Esophagus muscularis mucosa (tissue), 4 donors: ENCODE results near the gene LPAR3. TPM values are rescaled to one million over a fixed set of nuclear protein-coding genes. Genes with fewer than 3 reads are reported as not detected.
"Not testable (repeated sequence)": the region's sequence is repeated elsewhere in the genome, so short reads cannot be mapped to it uniquely, and the experiment has no call there.

Experiments
- DNase-seq: peaks from one replicate; pipeline ENCODE4 v3.0.0-alpha.2; 2017; ENCODE audit errors: extremely low spot score
- H3K27ac ChIP-seq, 4 donors: fragments of 200-600 bp; sonication (generic); replicated peaks in 1 of 4; 1 replicate in 3 of 4; 2 replicates in 1 of 4; pipeline ENCODE4 v1.5.1; 2016 to 2019; ENCODE audit warnings: mild to moderate bottlenecking in 1 of 4
- H3K27me3 ChIP-seq, 4 donors: fragments of 200-600 bp; sonication (generic); one replicate each; pipeline versions ENCODE4 v1.5.1 to v1.6.0; 2016 to 2019
- H3K36me3 ChIP-seq, 4 donors: fragments of 200-600 bp; sonication (generic); one replicate each; pipeline ENCODE4 v1.5.1; 2016 to 2019
- H3K4me1 ChIP-seq, 4 donors: fragments of 200-600 bp; sonication (generic); one replicate each; pipeline ENCODE4 v1.5.1; 2016 to 2019
- H3K4me3 ChIP-seq, 4 donors: fragments of 200-600 bp; sonication (generic); 1 replicate in 2 of 4; 2 replicates in 2 of 4; pipeline ENCODE4 v1.5.1; 2016 to 2019; ENCODE audit warnings: mild to moderate bottlenecking in 4 of 4, moderate library complexity in 1 of 4
- H3K9me3 ChIP-seq, 4 donors: fragments of 200-600 bp; sonication (generic); 1 replicate in 3 of 4; 2 replicates in 1 of 4; pipeline ENCODE4 v1.5.1; 2016 to 2019
- CTCF ChIP-seq, 3 experiments: fragments of 200-600 bp in 2 of 3; fragments of 450-650 bp in 1 of 3; sonication (generic) in 2 of 3; IDR thresholded peaks; one replicate each; pipeline ENCODE4 v1.5.1; 2017 to 2019; ENCODE audit warnings: antibody characterized with exemption in 3 of 3, mild to moderate bottlenecking in 2 of 3, moderate library complexity in 1 of 3
- EP300 ChIP-seq: sonication (generic); formaldehyde crosslinking; IDR thresholded peaks from one replicate; pipeline ENCODE4 v1.6.1; 2017; ENCODE audit warnings: antibody characterized with exemption
- POLR2A ChIP-seq: fragments of 450-650 bp; IDR thresholded peaks from one replicate; pipeline ENCODE4 v1.6.1; 2017; ENCODE audit warnings: antibody characterized with exemption, moderate library complexity, mild to moderate bottlenecking, low read depth
- POLR2AphosphoS5 ChIP-seq, 2 donors: sonication (generic); formaldehyde crosslinking; IDR thresholded peaks; one replicate each; pipeline ENCODE4 v1.6.1; 2017; ENCODE audit warnings: antibody characterized with exemption in 2 of 2
- WGBS: methylation state at CpG from one replicate; pipeline ENCODE4 v1.1.5; 2018; 5-methylcytosine and 5-hydroxymethylcytosine counted together
- intact Hi-C: fragments of 100-400 bp; cut with DNase I; formaldehyde crosslinking; loops from one replicate; pipeline ENCODE4 v1.15.1; 2023
- total RNA-seq, 4 donors: library from RNA; depleted of rRNA; stranded (reverse); fragments of >200 nt; gene quantifications; one replicate each; pipeline versions ENCODE4 v1.1.0 to v1.2.1, GENCODE V29; 2016

Gene LPAR3
- total RNA-seq, 4 donors from 2014 or later, result 0.19 to 0.33 TPM; not detected in 2

DNA sequence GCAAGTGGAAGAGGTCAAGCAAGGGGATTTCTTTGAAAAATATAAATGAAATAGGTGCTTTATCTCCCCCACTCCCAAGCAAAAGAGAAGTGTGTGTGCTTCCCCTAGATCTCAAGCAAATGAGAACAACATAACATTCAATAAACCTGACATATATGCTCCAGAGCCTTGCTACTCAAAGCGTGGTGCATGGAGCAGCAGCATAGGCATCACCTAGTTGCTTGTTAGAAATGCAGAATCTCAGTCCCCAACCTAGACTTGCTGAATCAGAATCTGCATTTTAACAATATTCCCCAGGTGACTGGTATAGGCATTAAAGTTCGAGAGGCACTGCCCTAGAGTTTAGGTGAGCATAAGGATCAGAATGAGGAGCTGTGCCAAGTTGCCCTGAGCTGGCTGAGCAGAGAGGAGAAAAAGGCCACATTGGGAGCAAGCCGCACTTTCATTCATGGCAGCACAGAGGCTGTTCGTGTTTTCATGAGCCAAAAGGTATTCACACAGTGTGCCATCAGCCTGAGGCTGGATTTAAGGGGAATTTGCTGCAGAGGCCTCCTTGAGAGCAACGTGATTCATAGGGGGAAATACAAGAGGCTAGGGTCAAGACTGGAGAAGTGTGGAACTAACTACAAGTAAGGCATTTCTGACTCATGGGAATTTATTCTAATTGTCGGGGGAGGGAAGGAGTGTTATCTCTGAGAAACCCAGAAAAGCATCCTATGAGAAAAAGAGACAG lies 14.3 kb upstream of the LPAR3 start:
- peak; percentile 74 for DNase-seq
- TF ChIP-seq POLR2AphosphoS5 (IDR thresholded peaks at IDR 0.05), result no peak
- TF ChIP-seq CTCF (IDR thresholded peaks at IDR 0.05), result no peak
- TF ChIP-seq POLR2A, result no peak
- TF ChIP-seq EP300, result no peak
- intact Hi-C loops, result no loop called here
- no peaks in the 10 kb centered on the region for H3K4me1 ChIP-seq
- H3K27me3 ChIP-seq, result no peaks in the 10 kb centered on the region
- 74% methylated on average over 6 of the region's 6 CpGs for WGBS
- no peaks in the 10 kb centered on the region for H3K9me3 ChIP-seq
- H3K36me3 ChIP-seq, result no peaks in the 10 kb centered on the region
- H3K4me3 ChIP-seq, result no peak overlapping the region
- no peak overlapping the region for H3K27ac ChIP-seq

GRCh38 chr1:84902727-84903126 lies 9.7 kb upstream of the LPAR3 start:
- H3K27ac ChIP-seq, H3K4me1 ChIP-seq: not testable (repeated sequence)
- DNase-seq, result peak; percentile 78

GRCh38 chr1:84899969-84900368 lies 7.0 kb upstream of the LPAR3 start:
- Histone ChIP-seq H3K9me3 (no peaks in the 10 kb centered on the region), H3K4me3 (no peak overlapping the region), H3K27ac (no peak overlapping the region), H3K36me3 (no peaks in the 10 kb centered on the region), H3K4me1 (no peaks in the 10 kb centered on the region), H3K27me3 (peaks cover 0 to 8% (median 0%) of the 10 kb centered on the region in 4 donors)
- intact Hi-C loops, result no loop called here
- TF ChIP-seq POLR2AphosphoS5 (IDR thresholded peaks at IDR 0.05) (no peak), CTCF (IDR thresholded peaks at IDR 0.05) (no peak), EP300 (no peak), POLR2A (no peak)
- 86% methylated on average over 1 of the region's 1 CpG for WGBS
- DNase-seq, result no peak

More at GRCh38 chr1:84902727-84903126, 9.7 kb upstream of the LPAR3 start:
- 75% methylated on average over 7 of the region's 7 CpGs for WGBS
- H3K9me3 ChIP-seq, intact Hi-C loops, H3K4me3 ChIP-seq, H3K36me3 ChIP-seq, H3K27me3 ChIP-seq: not testable (repeated sequence)

DNA sequence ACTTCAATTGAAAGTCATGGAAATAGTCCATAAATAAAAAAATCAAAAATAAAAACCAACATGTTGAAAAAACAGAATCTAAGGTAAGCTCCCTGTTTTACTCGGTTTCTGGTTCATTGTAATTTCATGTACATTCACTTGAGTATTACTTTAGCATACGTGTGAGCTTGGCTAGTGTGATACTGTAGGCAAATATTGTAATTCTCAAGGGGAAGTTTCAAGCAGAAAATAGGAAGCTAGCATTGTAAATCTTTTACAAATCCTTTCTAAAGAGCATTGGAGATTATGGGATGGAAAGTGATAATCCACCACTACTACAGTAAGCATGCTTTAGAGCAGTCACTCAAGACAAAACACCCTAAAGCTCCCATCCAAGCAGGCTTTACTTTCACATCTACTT lies 3.3 kb upstream of the LPAR3 start:
- Histone ChIP-seq H3K27me3 (peaks cover 0 to 45% (median 6%) of the 10 kb centered on the region in 4 donors), H3K4me1 (peaks cover 0 to 14% (median 11%) of the 10 kb centered on the region in 4 donors), H3K27ac (no peak overlapping the region), H3K9me3 (no peaks in the 10 kb centered on the region), H3K36me3 (no peaks in the 10 kb centered on the region), H3K4me3 (no peak overlapping the region)
- WGBS, result 81% methylated on average over 2 of the region's 2 CpGs
- DNase-seq, result no peak
- TF ChIP-seq EP300, result no peak
- TF ChIP-seq POLR2A, result no peak
- TF ChIP-seq CTCF (IDR thresholded peaks at IDR 0.05), result no peak
- TF ChIP-seq POLR2AphosphoS5 (IDR thresholded peaks at IDR 0.05), result no peak
- intact Hi-C loops, result no loop called here

GRCh38 chr1:84890566-84890965 lies 2.4 kb downstream of the LPAR3 start:
- Histone ChIP-seq H3K36me3 (no peaks in the 10 kb centered on the region), H3K4me3 (no peak overlapping the region), H3K4me1 (peaks cover 0 to 14% (median 11%) of the 10 kb centered on the region in 4 donors), H3K9me3 (no peaks in the 10 kb centered on the region), H3K27ac (no peak overlapping the region), H3K27me3 (peaks cover 0 to 42% (median 6%) of the 10 kb centered on the region in 4 donors)
- TF ChIP-seq CTCF (IDR thresholded peaks at IDR 0.05), result no peak
- TF ChIP-seq POLR2A, result no peak
- TF ChIP-seq EP300, result no peak
- TF ChIP-seq POLR2AphosphoS5 (IDR thresholded peaks at IDR 0.05), result no peak
- DNase-seq, result peak; percentile 70
- WGBS, result 63% methylated on average over 1 of the region's 2 CpGs
- intact Hi-C loops, result no loop called here
